Uterus (tissue), 2 donors: Measurements from ENCODE around the gene SRGAP1.

Experiments used
- POLR2A ChIP-seq, 2 donors: fragments of 450-650 bp; IDR thresholded peaks; one replicate each; pipeline ENCODE4 v1.6.1; 2016; ENCODE audit warnings: antibody characterized with exemption in 2 of 2, mild to moderate bottlenecking in 1 of 2, moderate library complexity in 1 of 2
- TF ChIP-seq, protein P1 (sequence below), 4 experiments: fragments of 200-600 bp in 2 of 4; fragments of 450-650 bp in 2 of 4; sonication (generic) in 2 of 4; IDR thresholded peaks; one replicate each; pipeline ENCODE4 v1.5.1; 2016 to 2019; ENCODE audit warnings: antibody characterized with exemption in 4 of 4, mild to moderate bottlenecking in 2 of 4, moderate library complexity in 1 of 4

DNA sequence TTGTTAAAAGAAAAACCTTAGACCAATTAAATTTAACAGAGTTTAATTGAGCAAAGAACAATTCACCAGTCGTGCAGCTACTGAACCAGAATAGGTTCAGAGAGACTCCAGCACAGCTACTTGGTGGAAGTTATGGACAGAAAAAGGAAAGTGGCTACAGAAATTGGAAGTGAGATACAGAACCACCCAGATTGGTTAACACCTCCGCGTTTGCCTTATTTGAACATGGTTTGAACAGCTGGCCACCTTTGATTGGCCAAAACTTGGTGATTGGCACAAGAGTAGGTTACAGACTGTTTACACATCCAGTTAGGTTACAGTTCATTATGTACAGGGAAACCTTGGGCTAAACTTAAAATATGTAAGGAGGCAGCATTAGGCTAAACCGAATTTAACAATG, 54.9 kb downstream of the SRGAP1 start:
- TF ChIP-seq POLR2A (IDR thresholded peaks at IDR 0.05) = no peak
- TF ChIP-seq, protein P1, sequence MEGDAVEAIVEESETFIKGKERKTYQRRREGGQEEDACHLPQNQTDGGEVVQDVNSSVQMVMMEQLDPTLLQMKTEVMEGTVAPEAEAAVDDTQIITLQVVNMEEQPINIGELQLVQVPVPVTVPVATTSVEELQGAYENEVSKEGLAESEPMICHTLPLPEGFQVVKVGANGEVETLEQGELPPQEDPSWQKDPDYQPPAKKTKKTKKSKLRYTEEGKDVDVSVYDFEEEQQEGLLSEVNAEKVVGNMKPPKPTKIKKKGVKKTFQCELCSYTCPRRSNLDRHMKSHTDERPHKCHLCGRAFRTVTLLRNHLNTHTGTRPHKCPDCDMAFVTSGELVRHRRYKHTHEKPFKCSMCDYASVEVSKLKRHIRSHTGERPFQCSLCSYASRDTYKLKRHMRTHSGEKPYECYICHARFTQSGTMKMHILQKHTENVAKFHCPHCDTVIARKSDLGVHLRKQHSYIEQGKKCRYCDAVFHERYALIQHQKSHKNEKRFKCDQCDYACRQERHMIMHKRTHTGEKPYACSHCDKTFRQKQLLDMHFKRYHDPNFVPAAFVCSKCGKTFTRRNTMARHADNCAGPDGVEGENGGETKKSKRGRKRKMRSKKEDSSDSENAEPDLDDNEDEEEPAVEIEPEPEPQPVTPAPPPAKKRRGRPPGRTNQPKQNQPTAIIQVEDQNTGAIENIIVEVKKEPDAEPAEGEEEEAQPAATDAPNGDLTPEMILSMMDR (IDR thresholded peaks at IDR 0.05) = no peak
